ENCODE measurements around the gene TRIM69.

DNA sequence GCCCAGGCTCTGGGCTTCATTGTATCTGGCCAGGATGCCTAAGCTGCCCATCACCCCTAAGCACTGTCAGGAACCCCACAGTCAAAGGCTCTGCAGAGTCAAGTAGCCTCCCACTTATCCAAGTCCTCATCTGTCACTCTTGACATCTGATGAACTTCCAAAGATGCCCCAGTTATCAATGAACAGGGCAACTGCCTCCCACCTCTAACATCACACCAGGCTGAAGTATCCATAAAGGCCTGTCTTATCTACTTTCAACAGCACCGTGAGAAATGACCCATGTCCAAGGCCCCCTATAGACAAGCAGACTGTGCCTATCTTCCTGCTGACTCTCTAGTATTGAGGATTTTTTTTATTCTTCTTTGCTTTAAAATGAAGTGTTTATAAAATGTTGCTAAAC lies 56.4 kb downstream of the TRIM69 start:
- TF ChIP-seq, protein P1, sequence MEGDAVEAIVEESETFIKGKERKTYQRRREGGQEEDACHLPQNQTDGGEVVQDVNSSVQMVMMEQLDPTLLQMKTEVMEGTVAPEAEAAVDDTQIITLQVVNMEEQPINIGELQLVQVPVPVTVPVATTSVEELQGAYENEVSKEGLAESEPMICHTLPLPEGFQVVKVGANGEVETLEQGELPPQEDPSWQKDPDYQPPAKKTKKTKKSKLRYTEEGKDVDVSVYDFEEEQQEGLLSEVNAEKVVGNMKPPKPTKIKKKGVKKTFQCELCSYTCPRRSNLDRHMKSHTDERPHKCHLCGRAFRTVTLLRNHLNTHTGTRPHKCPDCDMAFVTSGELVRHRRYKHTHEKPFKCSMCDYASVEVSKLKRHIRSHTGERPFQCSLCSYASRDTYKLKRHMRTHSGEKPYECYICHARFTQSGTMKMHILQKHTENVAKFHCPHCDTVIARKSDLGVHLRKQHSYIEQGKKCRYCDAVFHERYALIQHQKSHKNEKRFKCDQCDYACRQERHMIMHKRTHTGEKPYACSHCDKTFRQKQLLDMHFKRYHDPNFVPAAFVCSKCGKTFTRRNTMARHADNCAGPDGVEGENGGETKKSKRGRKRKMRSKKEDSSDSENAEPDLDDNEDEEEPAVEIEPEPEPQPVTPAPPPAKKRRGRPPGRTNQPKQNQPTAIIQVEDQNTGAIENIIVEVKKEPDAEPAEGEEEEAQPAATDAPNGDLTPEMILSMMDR (IDR thresholded peaks at IDR 0.05) = no peak
- no peak for TF ChIP-seq POLR2A (IDR thresholded peaks at IDR 0.05)
